Activated effector memory CD4-positive, alpha-beta T cell treated with Interleukin-2 at 50 U/mL for 16 hours (primary cell): Measurements from ENCODE around the gene GRID1.
"Not testable (repeated sequence)": the region's sequence is repeated elsewhere in the genome, so short reads cannot be mapped to it uniquely, and the experiment has no call there.

Source experiments
- DNase-seq: peaks from one replicate; pipeline ENCODE4 v3.0.0-alpha.2; 2020

The GRID1 gene

DNA sequence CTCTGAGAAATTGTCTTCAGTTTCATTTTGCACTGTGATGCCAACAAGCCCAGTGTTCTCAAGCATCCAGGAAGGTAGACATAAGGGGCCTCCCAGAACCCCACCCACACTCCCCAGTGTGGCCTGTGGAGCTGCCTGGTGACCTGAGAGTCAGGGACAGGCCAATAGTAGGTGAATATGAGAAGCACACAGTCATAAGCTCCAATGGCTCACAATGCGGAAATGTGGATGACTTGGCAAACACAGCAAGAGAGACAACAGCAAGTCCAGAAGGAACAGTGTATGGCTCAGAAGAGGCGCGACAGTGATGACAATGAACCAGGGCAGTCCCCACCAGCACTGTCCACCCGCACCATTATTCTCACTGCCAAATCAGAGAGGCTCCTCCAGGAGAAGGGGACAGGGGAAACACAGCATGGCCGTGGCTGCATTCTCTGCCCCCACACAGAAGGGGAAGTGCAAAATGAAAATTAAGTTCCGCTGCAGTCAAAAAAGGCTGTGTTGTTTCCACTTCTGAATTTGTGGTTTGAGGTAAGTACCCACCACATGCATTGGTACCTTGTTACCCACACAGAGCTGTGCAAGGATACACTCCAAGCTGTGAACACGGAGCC lies 419.8 kb downstream of the GRID1 start:
- DNase-seq: no peak

DNA sequence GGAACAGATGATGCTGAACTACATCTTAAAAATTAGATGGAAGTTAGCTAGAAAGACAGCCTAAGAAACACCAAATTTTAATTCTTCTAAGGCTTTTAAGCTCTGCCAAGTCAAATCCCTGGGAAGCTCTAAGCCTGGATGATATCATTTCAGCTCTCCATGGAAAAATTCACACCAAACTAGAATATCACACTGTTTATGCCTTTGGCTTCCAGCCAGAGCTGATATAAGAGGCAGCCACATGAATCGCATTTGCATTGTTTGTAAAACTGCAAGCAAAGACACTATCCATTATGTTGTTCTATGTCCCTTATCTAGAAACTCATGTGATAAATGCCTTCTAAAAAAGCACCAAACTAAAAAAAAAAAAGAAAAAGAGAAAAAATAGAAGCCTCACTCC lies 430.4 kb downstream of the GRID1 start:
- DNase-seq: no peak

DNA sequence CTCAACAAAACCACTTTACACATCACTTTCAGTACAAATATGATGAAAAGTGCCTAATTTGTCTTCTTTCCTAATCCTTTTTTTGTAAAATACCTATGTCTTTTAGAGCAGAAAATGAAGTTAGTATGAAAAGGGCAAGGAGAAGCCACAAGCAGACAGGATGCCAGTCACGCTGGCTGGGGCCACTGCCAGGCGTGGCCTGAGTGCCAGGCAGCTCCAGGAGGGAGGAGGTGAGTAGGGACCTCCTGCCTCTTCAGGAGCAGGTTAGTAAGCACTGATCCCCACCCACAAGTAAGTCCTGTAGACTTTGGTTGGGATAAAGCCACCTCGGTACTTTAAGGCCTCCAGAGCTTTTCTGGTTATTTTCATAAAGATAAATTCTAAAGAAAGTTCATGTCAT lies 432.0 kb downstream of the GRID1 start:
- no peak for DNase-seq

DNA sequence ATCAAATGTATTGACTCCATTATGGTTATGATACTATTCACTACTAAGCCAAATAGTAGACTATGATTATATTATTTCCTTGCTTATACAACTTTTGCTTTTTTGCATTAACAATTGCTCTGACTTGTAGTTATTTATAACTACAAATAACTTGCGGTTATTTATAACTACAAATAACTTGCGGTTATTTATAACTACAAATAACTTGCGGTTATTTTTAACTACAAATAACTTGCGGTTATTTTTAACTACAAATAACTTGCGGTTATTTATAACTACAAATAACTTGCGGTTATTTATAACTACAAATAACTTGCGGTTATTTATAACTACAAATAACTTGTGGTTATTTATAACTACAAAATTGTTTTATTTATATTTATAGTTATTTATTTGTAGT lies 436.6 kb downstream of the GRID1 start:
- DNase-seq: not testable (repeated sequence)

DNA sequence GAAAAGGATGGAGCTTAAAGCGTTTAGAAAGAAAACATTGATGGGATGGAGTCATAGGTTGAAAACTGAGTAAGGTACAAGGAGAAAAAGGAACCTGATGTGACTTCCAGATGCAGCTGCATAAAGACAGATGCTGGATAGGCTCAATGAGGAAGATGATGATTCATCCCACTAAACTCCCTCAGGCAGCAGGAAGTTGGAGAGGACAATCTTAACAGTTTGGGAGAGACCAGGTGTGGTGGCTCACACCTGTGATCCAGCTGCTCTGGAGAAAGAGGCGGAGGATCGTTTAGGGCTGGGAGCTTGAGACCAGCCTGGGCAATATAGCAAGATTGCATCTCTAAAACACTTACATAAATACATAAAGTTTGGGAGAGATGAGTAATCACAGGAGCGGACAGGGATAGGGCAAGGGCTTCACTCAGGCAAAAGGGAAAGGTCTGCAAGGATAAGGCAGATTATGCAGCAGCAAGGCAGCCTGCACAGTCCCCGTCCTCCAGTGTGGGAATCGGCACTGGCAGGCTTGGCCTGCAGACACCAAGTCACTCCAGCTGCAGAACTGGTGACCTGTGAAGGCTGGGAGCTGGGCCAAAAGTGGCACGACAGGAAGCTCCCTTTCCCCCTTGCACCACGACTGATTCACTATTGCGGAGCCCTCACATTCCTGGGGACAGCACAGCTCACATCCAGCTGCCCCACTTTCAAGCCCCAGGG lies 438.5 kb downstream of the GRID1 start:
- no peak for DNase-seq

DNA sequence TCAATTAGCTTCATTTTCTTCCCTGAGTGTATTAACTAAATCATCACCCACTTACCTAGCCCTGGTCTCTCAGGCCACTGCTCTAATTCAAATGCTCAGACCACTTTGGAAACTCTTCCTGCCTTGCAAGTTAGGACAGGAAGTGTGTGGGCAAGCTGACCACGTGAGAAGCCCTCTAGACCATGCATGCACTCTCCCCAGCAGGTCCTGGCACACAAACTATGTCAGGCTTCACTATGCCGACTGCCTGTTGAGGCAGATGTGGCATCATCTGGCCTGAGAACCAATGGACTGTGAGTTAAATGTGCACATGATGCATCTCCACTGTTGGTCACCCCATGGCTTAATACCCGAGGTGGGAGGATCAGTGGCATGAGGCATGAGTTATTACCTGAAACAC lies 439.6 kb downstream of the GRID1 start:
- DNase-seq: no peak

DNA sequence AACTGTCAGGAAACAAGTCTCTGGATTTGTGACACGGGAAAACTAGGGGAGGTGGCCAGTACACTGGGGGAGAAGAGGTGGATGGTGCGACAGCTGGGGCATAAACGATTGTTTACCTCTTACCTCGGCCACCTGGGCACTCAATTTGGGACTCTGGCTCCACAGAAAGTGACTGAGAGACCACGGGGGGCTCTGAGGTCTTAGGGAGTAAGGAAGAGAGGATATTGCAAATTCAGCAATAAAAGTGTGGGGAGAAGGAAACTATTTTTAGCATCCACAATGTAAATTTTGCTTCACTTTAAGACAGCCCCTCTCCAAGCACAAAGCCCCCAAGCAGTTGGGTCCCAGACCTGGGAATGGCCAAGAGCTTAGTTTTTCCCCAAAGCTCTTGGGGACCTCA lies 440.5 kb downstream of the GRID1 start:
- no peak for DNase-seq

DNA sequence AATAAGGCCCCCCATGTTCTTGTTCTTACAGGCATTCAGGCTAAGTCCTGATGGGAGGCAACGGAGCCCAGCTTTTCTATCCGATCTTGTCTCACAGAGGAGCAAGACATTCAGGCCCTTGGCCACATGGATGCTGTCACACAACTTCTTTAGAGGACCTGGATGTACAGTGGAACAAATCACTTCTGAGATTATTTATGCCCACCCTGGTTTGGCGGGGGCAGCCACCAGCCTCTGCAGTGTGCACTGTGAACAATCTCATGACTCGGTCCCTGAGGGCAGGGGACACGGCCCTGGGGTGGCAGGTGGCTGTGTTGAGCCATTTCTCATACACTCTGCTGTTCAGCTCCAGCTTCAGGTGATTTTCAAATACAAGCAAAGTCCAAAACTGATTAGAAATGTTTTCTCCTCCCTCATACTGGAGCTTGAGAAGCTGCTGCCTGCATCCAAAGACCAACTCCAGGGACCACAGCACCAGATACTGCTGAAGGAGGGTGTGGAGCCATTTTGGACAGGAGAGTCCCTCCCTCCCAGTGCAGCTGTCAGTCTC lies 441.3 kb downstream of the GRID1 start:
- DNase-seq: no peak

DNA sequence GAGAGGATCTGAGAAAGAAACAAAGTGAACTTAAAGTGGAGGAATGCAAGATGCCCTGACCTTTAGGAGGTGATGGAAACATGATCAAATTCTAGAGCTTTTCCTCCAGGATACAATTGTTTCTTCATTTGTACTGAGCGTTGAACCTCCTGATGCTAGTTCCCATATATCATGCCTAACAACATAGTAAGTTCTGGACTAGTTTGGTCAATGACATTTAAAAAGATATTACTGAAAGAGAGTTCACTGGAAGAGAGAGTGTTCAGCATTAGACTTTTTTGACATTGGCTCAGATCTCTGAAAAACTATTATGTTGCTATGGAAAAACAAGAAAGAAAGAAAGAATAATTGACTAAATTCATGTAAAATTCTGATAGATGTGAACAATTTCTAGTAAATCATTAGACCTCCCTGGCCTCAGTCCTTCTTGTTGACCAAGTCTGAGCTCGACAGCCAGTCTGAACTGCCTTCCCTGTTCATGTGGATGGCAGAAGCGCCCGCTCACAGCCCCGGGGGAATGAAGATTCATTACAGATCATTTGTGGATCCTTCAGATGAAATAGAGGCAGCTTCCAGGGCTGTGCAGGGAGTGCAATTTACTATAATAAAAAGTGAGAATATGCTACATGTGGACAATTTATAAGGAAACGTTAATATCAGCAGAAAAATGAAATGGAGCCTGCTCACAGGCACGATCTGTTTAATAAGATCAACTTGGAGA lies 442.1 kb downstream of the GRID1 start:
- DNase-seq: no peak

DNA sequence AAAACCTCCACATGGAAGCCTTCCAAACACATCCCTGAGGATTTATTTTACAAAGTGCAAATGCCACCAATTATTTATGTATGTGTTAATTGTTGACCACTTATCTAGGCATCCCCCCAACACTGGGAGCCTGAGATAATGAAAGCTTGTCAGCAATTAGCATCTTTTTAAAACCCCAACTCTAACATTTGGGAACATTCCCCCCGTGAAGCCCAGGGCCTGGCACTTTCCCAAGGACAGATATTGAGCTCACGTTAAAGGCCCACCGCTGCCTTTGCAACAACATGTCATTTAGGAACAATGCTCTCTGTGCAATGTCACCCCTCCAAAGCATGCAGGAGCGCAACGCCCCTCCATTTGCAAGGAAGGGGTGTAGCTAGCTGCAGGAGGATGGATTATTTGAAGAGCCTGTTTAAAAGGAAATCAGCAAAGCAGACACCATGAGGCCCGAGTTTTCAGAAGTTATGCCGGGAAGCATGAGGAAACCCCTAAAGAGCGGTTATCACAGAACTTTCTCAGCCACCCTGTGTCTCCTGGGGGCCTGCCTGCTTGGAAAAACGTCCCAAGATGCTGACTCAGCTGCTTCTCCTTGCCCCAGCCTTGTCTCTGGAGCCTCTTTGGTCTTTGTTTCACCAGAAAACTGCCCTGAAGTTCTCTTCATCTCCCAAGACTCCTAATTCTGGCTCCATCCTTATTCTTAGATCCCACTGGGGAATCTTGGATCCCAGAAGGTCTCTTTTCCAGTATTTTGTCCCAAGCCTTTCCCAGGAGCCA lies 444.1 kb downstream of the GRID1 start:
- DNase-seq: no peak

DNA sequence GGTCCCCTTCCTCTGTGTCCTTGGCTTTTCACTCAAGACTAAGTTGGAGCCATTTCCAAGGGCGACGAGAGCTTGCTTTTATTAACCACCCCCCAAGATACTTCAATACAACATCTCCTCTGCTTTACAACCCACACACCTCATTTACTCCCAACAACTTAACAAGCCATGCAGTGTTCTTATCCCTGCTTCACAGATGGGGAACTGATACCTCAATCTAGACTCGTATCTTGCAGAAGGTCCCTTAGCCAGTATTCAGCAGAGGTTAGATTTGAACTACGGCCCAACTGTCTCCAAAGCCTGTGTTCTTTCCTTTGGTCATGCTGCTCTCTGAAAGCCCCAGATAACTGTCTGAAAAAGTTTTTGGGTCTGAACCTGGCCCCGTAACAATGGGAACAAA lies 444.8 kb downstream of the GRID1 start:
- no peak for DNase-seq

DNA sequence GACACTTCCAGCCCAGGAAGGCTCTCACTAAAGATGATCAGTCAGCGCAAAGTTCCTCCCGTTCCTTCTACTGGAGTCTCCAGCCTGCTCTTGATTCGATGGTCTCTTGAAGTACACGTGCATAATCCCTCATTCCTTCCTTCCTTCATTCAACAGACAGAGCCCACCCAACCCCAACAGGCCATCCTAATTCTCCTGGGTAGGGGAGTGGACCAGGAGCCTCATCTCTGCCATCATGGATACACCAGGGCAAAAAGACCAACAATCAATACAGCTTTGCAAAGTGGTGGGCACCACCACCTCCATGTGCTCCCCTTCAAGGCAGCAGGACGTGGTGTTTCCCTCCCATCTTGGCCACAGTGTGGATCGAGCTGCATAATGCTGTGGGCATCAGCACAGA lies 446.3 kb downstream of the GRID1 start:
- no peak for DNase-seq

DNA sequence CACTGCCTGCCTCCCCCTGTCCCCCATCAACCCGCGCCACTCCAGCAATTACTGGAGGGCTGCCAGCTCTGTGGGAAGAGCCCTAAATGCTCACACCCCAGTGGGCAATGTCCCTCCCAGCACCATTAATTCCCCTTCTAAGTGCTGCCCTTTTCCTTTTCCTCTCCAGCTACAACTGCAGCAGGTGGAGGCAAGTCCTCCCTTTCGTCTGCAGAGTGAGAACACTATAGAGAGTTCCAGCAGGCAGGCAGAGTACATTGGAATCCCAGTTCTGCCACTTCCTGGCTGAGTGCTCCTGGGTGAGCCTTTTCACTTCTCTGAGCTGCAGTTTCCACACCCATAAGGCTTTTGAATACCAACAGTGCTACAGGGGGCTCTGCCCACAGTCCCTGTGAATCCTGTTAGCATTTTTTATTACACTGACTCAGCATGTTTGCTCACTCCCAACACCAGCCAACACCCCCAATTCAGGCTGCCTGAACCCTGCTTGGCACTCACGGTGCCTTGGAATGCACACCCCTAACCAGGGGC lies 447.0 kb downstream of the GRID1 start:
- DNase-seq: no peak

DNA sequence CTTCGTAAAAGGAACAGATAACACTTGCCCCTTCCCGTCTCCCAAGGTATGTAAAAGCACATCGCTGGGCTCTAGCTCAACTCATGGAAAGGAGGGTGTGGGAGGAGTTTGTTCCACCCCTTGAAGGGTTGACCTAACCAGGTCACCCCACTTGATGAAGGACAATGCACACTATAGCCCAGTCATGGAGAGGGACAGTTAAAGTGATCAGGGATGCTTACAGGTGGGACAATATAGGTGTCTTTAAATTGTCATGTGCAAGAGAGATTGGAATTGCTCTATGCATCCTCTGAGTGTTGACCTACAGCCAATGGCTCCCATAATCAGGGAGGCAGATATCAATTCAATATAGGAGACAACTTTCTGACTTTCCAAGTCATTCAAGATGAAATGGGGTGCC lies 448.2 kb downstream of the GRID1 start:
- no peak for DNase-seq

DNA sequence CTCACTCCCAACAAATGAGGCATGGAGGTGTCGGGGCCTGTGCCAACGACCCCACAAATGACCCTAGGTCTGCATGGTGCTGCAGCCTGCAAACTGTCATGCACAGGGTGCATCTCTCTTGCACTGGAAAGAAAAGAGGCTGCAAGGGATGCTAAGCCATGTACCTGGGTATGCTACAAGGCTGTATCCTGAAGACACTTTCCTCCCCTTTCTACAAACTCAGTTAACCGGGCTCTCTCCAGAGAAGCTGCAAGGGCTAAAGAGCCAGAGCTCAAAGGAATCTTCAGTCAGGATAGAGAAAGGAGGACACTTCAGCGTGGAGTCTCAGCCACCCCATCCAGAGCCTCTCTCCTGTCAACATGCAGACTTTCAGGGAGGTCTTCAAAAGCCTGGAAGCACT lies 449.0 kb downstream of the GRID1 start:
- no peak for DNase-seq

DNA sequence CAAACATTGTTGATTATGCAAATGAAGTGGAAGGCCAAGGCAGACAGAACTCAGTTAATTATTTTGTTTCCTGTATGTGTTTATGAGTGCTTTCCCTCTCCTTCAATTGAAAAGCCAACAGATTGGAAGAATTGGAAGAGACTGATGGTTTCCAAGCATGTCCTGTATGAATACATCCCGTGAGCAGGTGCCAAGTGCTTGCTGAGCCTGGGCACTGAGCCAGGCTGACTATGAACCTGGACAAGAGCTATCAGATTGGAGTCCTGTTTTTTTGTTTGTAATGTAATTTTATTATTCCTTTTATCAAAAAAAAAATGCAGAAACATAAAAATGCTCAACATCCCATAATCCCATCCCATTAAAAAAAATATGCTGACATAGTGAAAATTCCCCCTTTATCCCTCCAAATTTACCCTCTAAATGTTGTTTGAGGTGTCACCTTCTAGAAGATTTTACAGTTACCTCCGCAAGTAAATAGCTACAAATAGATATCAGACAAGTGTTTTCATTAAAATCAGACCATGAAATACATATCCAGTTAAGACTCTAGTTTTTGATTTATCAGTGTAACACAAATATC lies 449.5 kb downstream of the GRID1 start:
- no peak for DNase-seq

DNA sequence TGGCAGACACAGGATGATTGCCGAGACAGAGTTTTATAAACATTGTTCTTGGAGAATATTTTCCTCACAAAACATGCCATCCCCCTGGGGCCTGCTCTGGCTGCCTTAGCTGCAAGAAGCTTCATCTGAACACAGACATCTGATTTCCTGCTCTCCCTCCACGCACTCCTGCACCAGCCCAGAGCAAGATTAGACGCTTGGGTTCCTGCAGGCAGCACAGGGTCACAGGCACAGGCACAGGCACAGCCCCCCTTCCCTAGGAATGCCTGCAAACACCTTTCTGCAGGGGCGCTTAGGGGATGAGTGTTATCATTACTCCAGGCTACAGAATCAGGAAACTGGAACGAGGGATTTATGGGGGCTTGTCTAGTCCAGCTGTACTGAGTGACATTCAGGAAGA lies 450.3 kb downstream of the GRID1 start:
- no peak for DNase-seq

DNA sequence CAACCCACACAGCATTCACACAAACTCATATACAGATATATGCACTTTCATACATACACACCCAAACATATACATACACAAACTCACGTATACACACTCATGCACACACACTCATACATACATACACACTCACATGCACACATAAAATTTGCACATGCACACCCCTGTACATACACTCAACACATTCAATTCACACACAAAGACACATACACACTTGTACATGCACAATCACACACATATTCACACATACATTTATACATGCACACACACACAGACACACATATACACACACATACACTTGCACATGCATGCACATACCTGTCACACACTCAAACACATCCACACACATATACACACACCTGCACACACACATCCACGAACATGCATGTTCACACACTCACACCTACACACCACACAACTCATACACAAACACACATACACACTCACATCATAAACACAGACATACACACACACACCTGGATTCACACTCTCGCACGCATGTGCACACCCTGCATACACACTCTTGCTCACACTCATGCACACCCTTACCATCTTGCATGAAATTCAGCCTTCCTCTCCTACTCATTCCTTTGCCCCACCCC lies 451.2 kb downstream of the GRID1 start:
- no peak for DNase-seq

DNA sequence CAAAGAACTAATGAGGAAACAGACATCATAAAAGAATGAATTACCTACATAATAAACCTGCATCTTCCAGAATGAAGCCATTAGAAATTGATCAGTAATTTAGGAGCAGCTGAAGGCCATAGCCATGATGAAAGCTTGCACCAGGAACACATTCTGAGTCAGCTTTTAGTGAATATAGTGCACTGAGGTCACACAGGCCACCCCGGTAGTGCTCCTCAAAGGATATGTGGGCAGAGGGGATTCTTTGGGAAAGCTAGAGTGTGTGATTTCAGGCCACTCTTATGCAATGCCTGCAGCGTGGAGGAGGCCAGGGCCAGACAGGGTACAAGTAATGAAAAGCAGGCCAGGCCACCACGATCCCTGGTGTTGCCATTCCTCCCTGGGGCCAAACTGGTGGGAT lies 451.9 kb downstream of the GRID1 start:
- no peak for DNase-seq

DNA sequence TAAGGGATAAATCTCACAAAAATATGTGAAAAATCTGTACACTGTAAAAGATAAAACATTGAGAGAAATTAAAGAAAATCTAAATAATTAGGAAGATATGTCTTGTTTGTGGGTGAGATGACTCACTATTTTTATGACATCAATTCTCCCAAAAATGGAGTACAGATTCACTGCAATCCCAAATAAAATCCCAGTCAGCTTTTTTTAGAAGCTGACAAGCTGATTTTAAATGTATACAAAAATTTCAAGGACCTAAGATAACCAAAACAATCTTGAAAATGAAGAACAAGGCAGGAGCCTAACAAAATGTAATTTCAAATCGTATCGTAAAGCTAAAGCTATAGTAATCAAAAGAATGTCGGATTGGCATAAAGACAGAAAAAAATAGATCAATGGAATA lies 458.1 kb downstream of the GRID1 start:
- no peak for DNase-seq

DNA sequence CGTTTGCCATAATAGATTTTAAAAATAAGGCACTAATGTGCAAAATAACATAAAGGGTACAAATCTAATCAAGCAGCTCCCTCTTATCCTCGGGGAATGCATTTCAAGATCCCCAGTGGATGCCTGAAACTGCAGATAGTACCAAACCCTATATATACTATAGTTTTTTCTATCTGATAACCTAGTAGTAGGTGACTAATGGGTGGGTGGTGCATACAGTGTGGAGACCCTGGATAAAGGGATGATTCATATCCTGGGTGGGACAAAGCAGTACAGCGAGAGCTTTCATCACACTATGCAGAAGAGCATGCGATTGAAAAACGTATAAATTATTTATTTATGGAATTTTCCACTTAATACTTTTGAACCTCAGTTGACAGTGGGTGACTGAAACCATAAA lies 464.5 kb downstream of the GRID1 start:
- no peak for DNase-seq

DNA sequence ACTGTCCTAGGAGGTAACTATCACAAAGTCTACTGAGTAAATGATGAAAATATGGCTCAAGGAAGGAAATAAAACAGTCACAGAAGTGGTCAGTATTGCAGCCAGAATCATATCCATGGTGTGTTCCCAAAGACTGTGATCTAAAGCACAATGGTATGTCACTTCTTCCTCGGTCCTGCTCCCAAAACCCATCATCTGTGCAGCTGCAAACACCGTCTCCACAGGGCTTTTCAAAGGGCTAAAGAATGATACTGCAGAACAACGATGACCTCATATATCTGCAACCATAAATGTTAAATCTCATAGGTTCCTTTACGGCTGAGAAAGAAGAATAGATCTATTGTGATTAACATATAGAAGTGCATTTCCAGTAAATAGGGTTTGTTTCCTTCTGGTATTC lies 465.0 kb downstream of the GRID1 start:
- DNase-seq: no peak
